Measurements from ENCODE around the gene NPPB.

Gene NPPB

GRCh38 chr1:11860083-11860482, 1.3 kb upstream of the NPPB start:
- H3K36me3 ChIP-seq (ENCODE audit: insufficient read depth, low read length) = no peaks in the 10 kb centered on the region
- no peak overlapping the region for H3K27ac ChIP-seq (ENCODE audit: low read depth, low read length, poor library complexity, severe bottlenecking)
- H3K4me1 ChIP-seq (ENCODE audit: insufficient read depth, low read length, severe bottlenecking) = no peaks in the 10 kb centered on the region
- no peak overlapping the region for H3K4me3 ChIP-seq (ENCODE audit: low read depth, low read length, poor library complexity, severe bottlenecking)
- H3F3A ChIP-seq (ENCODE audit: insufficient read depth, low read length) = no peaks in the 10 kb centered on the region
- no peaks in the 10 kb centered on the region for H3K79me2 ChIP-seq (ENCODE audit: insufficient read depth, low read length)
- no peak overlapping the region for H3K9ac ChIP-seq (ENCODE audit: low read length)
- no peaks in the 10 kb centered on the region for H3K9me3 ChIP-seq (ENCODE audit: low read length)
- no peaks in the 10 kb centered on the region for H4K20me1 ChIP-seq (ENCODE audit: insufficient read depth, low read length)
- H2AFZ ChIP-seq (ENCODE audit: low read length) = no peak overlapping the region
- H3K9me2 ChIP-seq (ENCODE audit: low read depth, low read length) = no peaks in the 10 kb centered on the region
- 0 out of 2 replicates have a peak, but pooled peaks cover 6% of the 10 kb centered on the region for H3K27me3 ChIP-seq (ENCODE audit: insufficient read depth, low read length)
- TF ChIP-seq CTCF (IDR thresholded peaks at IDR 0.05; ENCODE audit: low read length) = no peak
- TF ChIP-seq EZH2 (IDR thresholded peaks at IDR 0.05; ENCODE audit: borderline replicate concordance, low read length) = no peak
- H3K4me2 ChIP-seq (ENCODE audit: low read length) = no peak overlapping the region

GRCh38 chr1:11858968-11859871, 475 bp upstream of the NPPB start:
- Histone ChIP-seq H4K20me1 (ENCODE audit: insufficient read depth, low read length) (no peaks in the 10 kb centered on the region), H3K27me3 (ENCODE audit: insufficient read depth, low read length) (0 out of 2 replicates have a peak, but pooled peaks cover 8% of the 10 kb centered on the region), H3K4me1 (ENCODE audit: insufficient read depth, low read length, severe bottlenecking) (no peaks in the 10 kb centered on the region), H3K36me3 (ENCODE audit: insufficient read depth, low read length) (no peaks in the 10 kb centered on the region), H3K9ac (ENCODE audit: low read length) (no peak overlapping the region), H3F3A (ENCODE audit: insufficient read depth, low read length) (no peaks in the 10 kb centered on the region), H3K4me3 (ENCODE audit: low read depth, low read length, poor library complexity, severe bottlenecking) (no peak overlapping the region), H3K9me3 (ENCODE audit: low read length) (no peaks in the 10 kb centered on the region), H2AFZ (ENCODE audit: low read length) (no peak overlapping the region), H3K27ac (ENCODE audit: low read depth, low read length, poor library complexity, severe bottlenecking) (no peak overlapping the region), H3K4me2 (ENCODE audit: low read length) (no peak overlapping the region), H3K9me2 (ENCODE audit: low read depth, low read length) (no peaks in the 10 kb centered on the region), H3K79me2 (ENCODE audit: insufficient read depth, low read length) (no peaks in the 10 kb centered on the region)
- TF ChIP-seq CTCF (IDR thresholded peaks at IDR 0.05; ENCODE audit: low read length) = peak; percentile 15; the same call in 1 of the 2 replicates
- no peak for TF ChIP-seq EZH2 (IDR thresholded peaks at IDR 0.05; ENCODE audit: borderline replicate concordance, low read length)

GRCh38 chr1:11858158-11858557, 587 bp downstream of the NPPB start:
- TF ChIP-seq CTCF (IDR thresholded peaks at IDR 0.05; ENCODE audit: low read length) (no peak), EZH2 (IDR thresholded peaks at IDR 0.05; ENCODE audit: borderline replicate concordance, low read length) (no peak)
- no peak overlapping the region for H3K4me2 ChIP-seq (ENCODE audit: low read length)

More at GRCh38 chr1:11858158-11858557, 587 bp downstream of the NPPB start:
- H2AFZ ChIP-seq (ENCODE audit: low read length) = no peak overlapping the region
- H4K20me1 ChIP-seq (ENCODE audit: insufficient read depth, low read length) = no peaks in the 10 kb centered on the region
- H3K4me3 ChIP-seq (ENCODE audit: low read depth, low read length, poor library complexity, severe bottlenecking) = no peak overlapping the region
- no peaks in the 10 kb centered on the region for H3K9me3 ChIP-seq (ENCODE audit: low read length)
- H3K9ac ChIP-seq (ENCODE audit: low read length) = no peak overlapping the region
- H3K4me1 ChIP-seq (ENCODE audit: insufficient read depth, low read length, severe bottlenecking) = no peaks in the 10 kb centered on the region
- no peaks in the 10 kb centered on the region for H3K79me2 ChIP-seq (ENCODE audit: insufficient read depth, low read length)
- no peaks in the 10 kb centered on the region for H3K36me3 ChIP-seq (ENCODE audit: insufficient read depth, low read length)
- no peaks in the 10 kb centered on the region for H3K9me2 ChIP-seq (ENCODE audit: low read depth, low read length)
- no peak overlapping the region for H3K27ac ChIP-seq (ENCODE audit: low read depth, low read length, poor library complexity, severe bottlenecking)
- H3K27me3 ChIP-seq (ENCODE audit: insufficient read depth, low read length) = peaks cover 8% of the 10 kb centered on the region; the same call in 1 of the 2 replicates
- no peaks in the 10 kb centered on the region for H3F3A ChIP-seq (ENCODE audit: insufficient read depth, low read length)

All from OCI-LY1 (cell line).